T-helper 2 cell treated with Interferon-gamma antibody and Interleukin-4, amounts not matched to agents 100 ng/mL and 5 ng/mL, for 36 hours (primary cell): ENCODE measurements around the gene PIGK. TPM values are rescaled to one million over a fixed set of nuclear protein-coding genes. Genes with fewer than 3 reads are reported as not detected.

Source experiments
- intact Hi-C: fragments of 100-400 bp; cut with micrococcal nuclease; formaldehyde crosslinking; loops from one replicate; pipeline ENCODE4 v1.15.1; 2023
- total RNA-seq: library from RNA; stranded (reverse); gene quantifications from 2 replicates; pipeline ENCODE4 v1.2.3, GENCODE V29; 2022

PIGK gene
- total RNA-seq, 1 donor from 2014 or later: 17.3 TPM

DNA sequence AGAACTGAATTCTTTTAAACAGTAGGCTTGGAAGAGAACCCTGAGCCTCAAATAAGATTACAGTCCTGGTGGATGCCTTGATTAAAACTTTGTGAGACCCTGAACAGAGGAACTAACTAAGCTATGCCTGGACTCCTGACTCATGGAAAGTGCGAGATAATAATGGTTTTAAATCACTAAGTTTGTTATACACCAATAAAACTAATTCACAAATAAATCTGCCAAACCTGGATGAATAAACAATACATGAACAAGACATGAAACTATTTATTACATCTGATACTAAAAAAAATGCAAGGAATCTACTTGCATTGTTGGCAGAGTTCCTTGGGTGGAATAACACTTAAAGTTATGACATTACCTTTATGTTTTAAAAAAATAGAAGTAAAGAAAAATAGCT, 118.4 kb downstream of the PIGK start:
- intact Hi-C loops: no loop called here

- intact Hi-C loops: no loop called here
These were observed 122.6 kb downstream of the PIGK start for GRCh38 chr1:77096496-77097255.

GRCh38 chr1:77095236-77095635, 124.0 kb downstream of the PIGK start:
- intact Hi-C loops: no loop called here

DNA sequence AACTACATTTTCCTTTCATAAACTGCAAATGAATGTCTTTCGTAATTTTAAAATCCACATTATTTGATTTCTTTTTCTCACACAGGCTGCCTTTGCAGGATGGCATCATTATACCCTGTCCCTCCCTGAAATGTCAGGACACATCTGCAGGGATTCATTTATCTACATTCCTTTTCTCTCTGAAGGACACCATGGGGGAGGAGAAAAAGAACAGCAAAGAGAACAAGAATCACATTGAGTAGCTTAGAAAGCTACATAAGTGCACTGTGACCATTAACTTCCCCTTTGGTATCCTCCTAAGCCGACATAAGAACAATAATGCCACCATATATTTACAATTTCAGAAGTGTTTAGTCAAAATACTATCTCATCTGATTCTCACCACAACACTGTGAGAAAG, 129.5 kb downstream of the PIGK start:
- intact Hi-C loops: no loop called here

GRCh38 chr1:77085109-77085508, 134.1 kb downstream of the PIGK start:
- intact Hi-C loops: no loop called here

DNA sequence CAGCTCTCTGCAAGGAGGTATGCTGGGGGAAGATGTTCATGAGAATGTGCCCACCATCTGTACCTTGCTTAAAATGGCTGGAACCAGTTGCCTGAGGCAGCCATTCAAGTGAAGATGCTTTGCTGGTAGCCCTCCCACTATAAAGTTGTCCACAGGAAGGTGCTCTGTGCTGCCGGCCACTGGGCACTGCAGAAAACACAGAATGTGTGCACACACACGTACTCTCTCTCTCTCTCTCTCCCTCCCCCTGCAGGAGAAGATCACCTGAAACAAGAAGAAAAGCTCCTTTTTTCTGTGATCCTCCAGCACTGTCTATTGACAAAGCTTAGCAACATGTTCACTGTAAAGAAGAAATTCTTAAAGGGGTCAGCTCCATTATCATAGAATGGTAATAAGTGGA, 134.8 kb downstream of the PIGK start:
- intact Hi-C loops: no loop called here

GRCh38 chr1:77081834-77082233, 137.4 kb downstream of the PIGK start:
- intact Hi-C loops: no loop called here

GRCh38 chr1:77076759-77077158, 142.5 kb downstream of the PIGK start:
- intact Hi-C loops: no loop called here

GRCh38 chr1:77068013-77068412, 151.2 kb downstream of the PIGK start:
- intact Hi-C loops: no loop called here

- intact Hi-C loops: no loop called here
These were observed 153.4 kb downstream of the PIGK start for GRCh38 chr1:77065693-77066342.

DNA sequence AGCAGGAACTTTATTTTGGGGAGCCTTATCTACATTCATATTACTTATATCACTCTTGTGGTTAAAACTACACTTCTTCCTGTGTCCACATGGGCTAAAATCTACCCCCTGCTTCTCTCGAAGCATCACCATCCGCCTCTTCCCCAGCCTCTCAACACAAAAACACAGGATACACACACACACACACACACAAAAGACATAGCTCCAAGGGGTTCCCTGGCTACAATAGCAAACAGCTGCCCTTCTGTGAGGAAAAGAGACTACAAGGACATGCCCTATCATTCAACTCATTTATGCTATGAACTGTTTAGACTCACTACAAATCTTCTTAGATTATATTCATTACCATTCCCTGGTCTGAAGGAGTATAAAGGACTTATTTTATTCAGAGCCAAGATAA, 155.0 kb downstream of the PIGK start:
- intact Hi-C loops: no loop called here

GRCh38 chr1:77063118-77063517, 156.1 kb downstream of the PIGK start:
- intact Hi-C loops: no loop called here

DNA sequence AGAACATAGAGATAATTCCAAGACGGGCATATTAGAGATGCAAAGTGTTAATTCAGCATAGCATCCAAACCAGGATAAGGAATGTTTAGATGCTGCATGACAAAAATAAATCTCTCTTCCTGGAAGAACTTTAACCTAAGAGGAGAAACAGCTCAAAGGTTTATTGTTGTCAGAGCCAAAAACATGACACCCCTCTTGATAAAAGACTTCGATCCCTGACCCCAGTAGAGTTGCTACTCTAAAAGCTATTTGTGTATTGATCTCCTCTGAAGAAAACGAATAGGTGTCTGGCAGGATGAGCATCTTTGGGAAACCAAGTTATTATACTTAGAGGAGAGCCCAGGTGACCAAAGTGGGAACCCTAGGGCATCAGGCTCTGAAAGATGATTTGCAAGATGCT, 158.1 kb downstream of the PIGK start:
- intact Hi-C loops: no loop called here

GRCh38 chr1:77060000-77060399, 159.2 kb downstream of the PIGK start:
- intact Hi-C loops: no loop called here

DNA sequence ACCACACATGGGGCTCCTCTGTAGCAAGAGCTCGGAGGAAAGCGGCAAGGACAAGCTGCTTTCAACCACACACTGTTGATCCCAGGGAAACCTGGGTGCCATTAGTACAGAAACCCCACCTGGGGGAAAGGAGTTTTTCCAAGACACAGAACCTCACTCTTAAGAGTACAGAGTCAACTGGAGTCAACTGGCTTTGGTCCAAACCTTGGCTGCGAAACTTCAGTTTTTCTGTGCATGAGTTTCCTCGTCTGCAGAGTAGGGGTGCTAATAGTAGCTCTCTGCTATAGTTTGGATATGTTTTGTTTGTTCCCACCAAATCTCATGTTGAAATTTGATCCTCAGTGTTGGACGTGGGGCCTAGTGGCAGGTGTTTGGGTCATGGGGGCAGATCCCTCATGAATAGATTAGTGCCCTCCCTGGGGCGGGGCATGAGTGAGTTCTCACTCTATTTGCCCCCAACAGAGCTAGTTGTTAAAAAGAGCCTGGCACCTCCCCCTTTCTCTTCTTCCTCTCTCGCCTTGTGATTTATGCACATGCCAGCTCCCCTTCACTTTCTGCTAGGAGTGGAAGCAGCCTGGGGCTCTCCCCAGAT, 161.1 kb downstream of the PIGK start:
- intact Hi-C loops: no loop called here

GRCh38 chr1:77056525-77056924, 162.7 kb downstream of the PIGK start:
- intact Hi-C loops: no loop called here

GRCh38 chr1:77051425-77051824, 167.8 kb downstream of the PIGK start:
- intact Hi-C loops: no loop called here

DNA sequence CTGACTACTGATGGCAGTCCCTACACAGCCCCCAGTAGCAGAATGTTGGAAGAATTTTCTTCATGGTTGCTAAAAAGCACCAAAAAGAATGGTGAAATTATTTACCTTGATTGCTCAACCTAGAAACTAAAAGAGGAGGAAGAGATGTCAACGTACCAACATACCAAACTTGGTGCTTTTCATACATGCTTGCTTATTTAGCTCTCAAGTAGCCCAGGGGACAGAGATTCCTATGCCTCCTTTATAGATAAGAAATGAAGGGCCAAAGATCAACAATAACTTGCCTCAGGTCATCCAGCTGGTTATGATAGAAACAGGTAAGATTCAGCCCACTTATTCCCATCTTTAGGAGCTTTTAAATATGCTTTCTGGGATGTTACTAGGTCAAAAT, 170.6 kb downstream of the PIGK start:
- intact Hi-C loops: no loop called here

DNA sequence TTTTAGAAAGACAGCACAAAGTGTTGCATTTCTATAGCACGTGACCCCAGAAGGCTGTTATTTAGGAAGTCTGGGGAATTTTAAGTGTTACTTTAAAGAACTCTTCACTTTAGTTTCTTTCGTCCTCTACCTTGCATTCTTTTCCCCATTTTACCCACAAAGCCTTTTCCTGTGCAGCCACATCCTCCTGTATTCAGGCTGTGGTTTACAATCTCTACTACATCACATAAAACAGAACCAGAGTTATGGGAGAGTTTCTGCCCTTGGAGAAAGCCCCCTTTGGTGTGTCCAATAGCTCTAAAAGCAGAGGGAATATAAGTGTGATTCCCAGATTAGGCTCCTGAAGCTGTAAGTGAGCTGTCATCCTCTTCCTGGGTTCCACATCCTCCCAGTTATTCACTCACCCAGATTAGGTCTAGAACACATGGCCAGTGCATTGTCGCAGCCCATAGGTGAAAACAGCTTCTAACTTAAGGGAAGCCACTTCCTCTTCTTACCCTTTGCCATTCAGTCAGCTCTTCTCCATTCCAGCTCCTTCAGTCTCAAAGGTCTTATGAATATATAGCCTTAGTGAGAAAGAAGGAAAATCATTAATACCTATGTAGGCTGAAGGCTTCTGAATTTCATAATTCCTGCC, 171.1 kb downstream of the PIGK start:
- intact Hi-C loops: no loop called here

- intact Hi-C loops: no loop called here
These were observed 171.7 kb downstream of the PIGK start for GRCh38 chr1:77047575-77047974.

GRCh38 chr1:77044133-77044849, 174.9 kb downstream of the PIGK start:
- intact Hi-C loops: no loop called here

GRCh38 chr1:77040826-77041225, 178.4 kb downstream of the PIGK start:
- intact Hi-C loops: no loop called here
